ENCODE results near the gene CARNS1.

DNA sequence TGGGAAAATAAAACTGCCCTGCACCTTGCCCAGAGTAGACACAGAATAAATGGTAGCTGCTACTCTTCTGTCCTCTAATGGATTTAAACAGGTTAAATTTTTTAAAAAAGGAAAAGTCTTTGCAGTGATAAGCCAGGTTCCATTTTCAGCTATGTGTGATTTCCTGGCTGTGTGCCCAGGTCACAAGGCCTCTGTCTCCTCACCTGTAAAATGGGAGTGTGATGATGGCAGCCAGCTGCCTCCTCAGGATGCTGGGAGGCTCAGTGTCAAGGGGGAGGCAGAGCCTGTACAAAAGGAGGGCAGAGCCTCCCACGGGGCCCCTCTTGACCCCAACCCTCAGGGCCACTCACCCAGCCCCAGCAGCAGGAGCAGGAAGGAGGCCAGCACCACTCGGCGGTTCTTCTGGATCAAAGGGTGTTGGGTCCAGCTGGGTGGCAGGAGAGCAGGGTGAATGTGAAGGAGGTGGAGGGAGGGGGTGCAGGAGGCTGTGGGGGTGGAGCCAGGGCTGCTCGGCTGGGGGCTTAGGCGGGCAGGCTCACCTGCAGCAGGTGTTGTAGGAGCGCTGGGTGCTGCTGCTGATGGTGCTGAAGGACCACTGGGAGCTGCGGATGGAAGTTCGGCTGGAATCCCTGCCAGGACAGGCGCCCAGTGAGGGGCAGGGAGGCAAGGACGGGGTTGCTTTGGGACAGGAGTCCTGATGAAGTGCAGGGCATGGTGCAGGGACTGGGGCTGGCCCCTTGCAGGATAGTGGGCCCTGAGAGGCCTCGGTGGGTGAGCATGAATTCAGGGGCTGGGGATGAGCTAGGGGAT lies 51.7 kb downstream of the CARNS1 start:
- TF ChIP-seq, protein P1, sequence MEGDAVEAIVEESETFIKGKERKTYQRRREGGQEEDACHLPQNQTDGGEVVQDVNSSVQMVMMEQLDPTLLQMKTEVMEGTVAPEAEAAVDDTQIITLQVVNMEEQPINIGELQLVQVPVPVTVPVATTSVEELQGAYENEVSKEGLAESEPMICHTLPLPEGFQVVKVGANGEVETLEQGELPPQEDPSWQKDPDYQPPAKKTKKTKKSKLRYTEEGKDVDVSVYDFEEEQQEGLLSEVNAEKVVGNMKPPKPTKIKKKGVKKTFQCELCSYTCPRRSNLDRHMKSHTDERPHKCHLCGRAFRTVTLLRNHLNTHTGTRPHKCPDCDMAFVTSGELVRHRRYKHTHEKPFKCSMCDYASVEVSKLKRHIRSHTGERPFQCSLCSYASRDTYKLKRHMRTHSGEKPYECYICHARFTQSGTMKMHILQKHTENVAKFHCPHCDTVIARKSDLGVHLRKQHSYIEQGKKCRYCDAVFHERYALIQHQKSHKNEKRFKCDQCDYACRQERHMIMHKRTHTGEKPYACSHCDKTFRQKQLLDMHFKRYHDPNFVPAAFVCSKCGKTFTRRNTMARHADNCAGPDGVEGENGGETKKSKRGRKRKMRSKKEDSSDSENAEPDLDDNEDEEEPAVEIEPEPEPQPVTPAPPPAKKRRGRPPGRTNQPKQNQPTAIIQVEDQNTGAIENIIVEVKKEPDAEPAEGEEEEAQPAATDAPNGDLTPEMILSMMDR (IDR thresholded peaks at IDR 0.05; ENCODE audit: insufficient read depth, low read length, poor library complexity, severe bottlenecking) = no peak
- TF ChIP-seq EZH2phosphoT487 (conservative IDR thresholded peaks at IDR 0.05; ENCODE audit: low read length) = no peak

All from SU-DHL-6 (cell line).